LoVo (cell line): ENCODE measurements around the gene WSCD2.

Experiments used
- DNase-seq: peaks from one replicate; pipeline ENCODE4 v3.0.0-alpha.2; 2016; ENCODE audit warnings: low spot score

Gene WSCD2

GRCh38 chr12:108235985-108236263 is 106.8 kb downstream of the WSCD2 start:
- DNase-seq, result no peak

- no peak for DNase-seq
These were observed 107.3 kb downstream of the WSCD2 start for GRCh38 chr12:108236366-108236765.

GRCh38 chr12:108237272-108237671 is 108.2 kb downstream of the WSCD2 start:
- DNase-seq, result peak; percentile 38

- no peak for DNase-seq
These were observed 109.4 kb downstream of the WSCD2 start for GRCh38 chr12:108238474-108238873.

GRCh38 chr12:108239378-108239777 is 110.3 kb downstream of the WSCD2 start:
- no peak for DNase-seq

- DNase-seq, result no peak
These were observed 111.1 kb downstream of the WSCD2 start for GRCh38 chr12:108240027-108240785.

- DNase-seq, result no peak
These were observed 111.8 kb downstream of the WSCD2 start for GRCh38 chr12:108240928-108241327.

GRCh38 chr12:108241986-108242703 is 113.1 kb downstream of the WSCD2 start:
- no peak for DNase-seq

- no peak for DNase-seq
These were observed 118.0 kb downstream of the WSCD2 start for GRCh38 chr12:108247130-108247529.

GRCh38 chr12:108248011-108248410 is 118.9 kb downstream of the WSCD2 start:
- no peak for DNase-seq

GRCh38 chr12:108252523-108252922 is 123.4 kb downstream of the WSCD2 start:
- no peak for DNase-seq

GRCh38 chr12:108253540-108253939 is 124.5 kb downstream of the WSCD2 start:
- no peak for DNase-seq

GRCh38 chr12:108254030-108254429 is 124.9 kb downstream of the WSCD2 start:
- no peak for DNase-seq

GRCh38 chr12:108254517-108255251 is 125.6 kb downstream of the WSCD2 start:
- no peak for DNase-seq

GRCh38 chr12:108255252-108255602 is 126.1 kb downstream of the WSCD2 start:
- no peak for DNase-seq

GRCh38 chr12:108257004-108257403 is 127.9 kb downstream of the WSCD2 start:
- no peak for DNase-seq

GRCh38 chr12:108257610-108258106 is 128.6 kb downstream of the WSCD2 start:
- DNase-seq, result no peak

GRCh38 chr12:108260039-108260438 is 131.0 kb downstream of the WSCD2 start:
- DNase-seq, result no peak

GRCh38 chr12:108260969-108261368 is 131.9 kb downstream of the WSCD2 start:
- DNase-seq, result no peak

GRCh38 chr12:108265505-108265904 is 136.4 kb downstream of the WSCD2 start:
- no peak for DNase-seq

- DNase-seq, result no peak
These were observed 137.0 kb downstream of the WSCD2 start for GRCh38 chr12:108266131-108266530.

- DNase-seq, result no peak
These were observed 138.4 kb downstream of the WSCD2 start for GRCh38 chr12:108267450-108267849.

- DNase-seq, result no peak
These were observed 139.3 kb downstream of the WSCD2 start for GRCh38 chr12:108268397-108268796.
